Retinal pigment epithelial cell (primary cell): ENCODE results near the gene PRSS57.

Experiments used
- DNase-seq: peaks from one replicate; pipeline ENCODE4 v3.0.0-alpha.2; 2010; ENCODE audit warnings: low read depth
- H3K4me3 ChIP-seq: 2 replicates; pipeline ENCODE4 v1.5.1; 2011; ENCODE audit warnings: mild to moderate bottlenecking, low read length, control low read depth, moderate library complexity
- TF ChIP-seq, protein P1 (sequence below): conservative IDR thresholded peaks from 2 replicates; pipeline ENCODE4 v1.5.1; 2011; ENCODE audit warnings: low read depth, low read length, control low read depth, inconsistent platforms

The PRSS57 gene

DNA sequence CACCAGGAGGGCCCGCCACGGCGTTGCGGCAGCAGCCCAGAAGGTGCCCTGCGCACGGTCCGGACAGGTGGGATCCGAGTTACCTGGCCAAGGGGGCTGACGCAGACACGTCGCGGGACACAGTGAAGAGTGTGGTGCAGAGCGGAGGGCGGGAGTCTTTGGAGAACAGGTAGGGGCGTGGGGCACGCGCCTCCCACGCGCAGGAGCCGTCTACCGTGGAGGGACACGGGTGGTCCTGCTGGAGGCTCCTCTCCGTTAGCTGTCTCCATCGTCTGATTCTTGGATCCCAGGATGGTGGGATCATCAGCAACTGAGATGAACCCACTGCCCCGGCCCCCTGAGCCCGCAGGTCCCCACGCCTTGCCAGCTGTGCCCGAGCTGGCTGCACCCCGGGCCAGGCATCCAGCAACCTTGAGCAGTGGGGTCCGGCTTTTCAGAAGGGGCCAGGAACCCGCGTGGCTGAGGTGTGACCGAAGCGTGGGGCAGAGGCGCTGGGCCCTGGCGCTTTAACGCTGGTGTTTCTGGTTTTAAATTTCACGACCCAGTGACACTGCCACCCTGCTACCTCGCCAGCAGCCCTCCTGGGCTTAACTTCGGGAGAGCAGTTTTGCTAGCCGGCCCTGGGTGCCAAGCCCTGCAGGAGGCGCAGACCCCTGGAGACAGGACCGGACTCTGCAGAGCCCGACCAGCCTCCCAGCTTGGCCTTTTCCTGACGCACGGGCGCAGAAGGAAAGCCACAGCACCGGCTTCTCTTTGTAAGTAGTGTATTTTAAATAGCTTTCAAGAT, 48.3 kb downstream of the PRSS57 start:
- no peak overlapping the region for H3K4me3 ChIP-seq
- TF ChIP-seq, protein P1, sequence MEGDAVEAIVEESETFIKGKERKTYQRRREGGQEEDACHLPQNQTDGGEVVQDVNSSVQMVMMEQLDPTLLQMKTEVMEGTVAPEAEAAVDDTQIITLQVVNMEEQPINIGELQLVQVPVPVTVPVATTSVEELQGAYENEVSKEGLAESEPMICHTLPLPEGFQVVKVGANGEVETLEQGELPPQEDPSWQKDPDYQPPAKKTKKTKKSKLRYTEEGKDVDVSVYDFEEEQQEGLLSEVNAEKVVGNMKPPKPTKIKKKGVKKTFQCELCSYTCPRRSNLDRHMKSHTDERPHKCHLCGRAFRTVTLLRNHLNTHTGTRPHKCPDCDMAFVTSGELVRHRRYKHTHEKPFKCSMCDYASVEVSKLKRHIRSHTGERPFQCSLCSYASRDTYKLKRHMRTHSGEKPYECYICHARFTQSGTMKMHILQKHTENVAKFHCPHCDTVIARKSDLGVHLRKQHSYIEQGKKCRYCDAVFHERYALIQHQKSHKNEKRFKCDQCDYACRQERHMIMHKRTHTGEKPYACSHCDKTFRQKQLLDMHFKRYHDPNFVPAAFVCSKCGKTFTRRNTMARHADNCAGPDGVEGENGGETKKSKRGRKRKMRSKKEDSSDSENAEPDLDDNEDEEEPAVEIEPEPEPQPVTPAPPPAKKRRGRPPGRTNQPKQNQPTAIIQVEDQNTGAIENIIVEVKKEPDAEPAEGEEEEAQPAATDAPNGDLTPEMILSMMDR: no peak
- DNase-seq: no peak

DNA sequence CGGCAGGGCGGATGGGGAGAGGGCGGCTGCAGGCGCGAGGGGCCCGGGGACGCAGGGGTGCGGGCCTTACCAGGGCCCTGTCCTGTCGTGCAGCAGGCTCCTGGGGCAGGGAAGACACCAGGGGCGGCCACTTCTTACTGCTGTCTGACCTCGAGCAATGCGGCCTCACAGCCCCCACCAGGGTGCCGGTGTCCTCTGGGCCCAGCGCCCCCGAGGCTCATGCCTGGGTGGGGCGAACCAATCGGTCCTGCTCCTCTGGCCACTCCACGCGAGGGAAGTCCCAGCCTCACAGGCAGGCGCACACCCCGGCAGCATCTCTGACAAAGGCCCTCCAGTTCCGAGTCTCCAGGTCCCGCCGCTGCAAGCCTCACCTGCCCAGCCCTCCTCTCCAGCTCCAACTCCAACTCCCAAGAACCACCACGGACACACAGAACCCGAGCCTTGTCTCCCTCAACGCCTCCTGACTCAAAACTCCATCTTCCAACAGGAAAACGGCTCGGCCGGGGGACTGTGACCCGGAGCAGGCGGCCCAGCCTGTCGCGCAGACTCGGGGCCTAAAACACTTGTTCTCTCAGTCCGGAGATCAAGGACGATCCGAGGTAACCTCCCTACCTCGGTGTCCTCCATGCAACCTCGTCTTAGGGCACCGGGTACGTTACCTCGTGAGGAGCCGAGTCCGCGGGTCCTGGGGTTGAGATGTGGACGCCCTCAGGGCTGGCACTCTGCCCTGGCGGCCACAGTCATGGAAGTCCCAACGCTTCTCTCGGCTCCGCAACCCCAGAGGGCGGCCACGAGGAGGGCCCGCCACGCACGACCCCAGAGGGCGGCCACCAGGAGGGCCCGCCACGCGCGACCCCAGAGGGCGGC, 49.1 kb downstream of the PRSS57 start:
- H3K4me3 ChIP-seq: no peak overlapping the region
- TF ChIP-seq, protein P1: no peak
- no peak for DNase-seq

DNA sequence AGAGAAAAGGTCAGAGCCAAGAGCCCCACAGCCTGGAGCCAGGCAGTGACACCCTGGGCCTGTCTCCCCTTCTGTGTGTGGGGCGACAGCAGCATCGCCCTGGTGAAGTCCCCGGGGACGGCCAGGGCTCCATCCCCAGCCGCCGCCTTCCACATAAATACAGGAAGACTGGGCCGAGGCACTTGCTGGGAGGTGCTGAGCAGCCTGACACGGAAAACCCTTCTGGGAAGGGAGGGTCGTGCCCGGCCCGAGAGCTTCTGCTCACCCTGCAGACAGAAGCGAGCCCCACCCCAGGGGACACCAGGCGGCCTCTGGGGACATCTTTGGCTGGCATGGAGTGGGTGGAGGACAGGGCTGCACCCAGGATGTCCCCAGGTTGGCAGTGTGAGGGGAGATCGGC, 50.5 kb downstream of the PRSS57 start:
- TF ChIP-seq, protein P1: no peak
- no peak overlapping the region for H3K4me3 ChIP-seq
- DNase-seq: no peak

DNA sequence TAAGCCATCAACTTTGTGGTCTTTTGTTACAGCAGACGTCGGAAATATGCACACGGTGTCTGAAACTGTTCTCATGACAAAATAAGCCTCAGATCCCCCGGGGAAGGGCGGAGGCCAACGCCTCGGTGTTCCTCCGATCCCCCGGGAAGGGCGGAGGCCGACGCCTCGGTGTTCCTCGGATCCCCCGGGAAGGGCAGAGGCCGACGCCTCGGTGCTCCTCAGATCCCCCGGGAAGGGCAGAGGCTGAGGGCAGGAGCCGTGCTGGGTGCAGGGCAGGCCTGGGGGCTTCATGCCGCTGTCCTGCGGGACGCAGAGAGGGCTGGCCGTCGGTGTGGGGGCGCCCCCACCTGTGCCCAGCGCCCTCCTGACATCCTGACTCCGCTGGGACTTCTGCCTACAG, 50.9 kb downstream of the PRSS57 start:
- no peak overlapping the region for H3K4me3 ChIP-seq
- no peak for DNase-seq
- TF ChIP-seq, protein P1: no peak

DNA sequence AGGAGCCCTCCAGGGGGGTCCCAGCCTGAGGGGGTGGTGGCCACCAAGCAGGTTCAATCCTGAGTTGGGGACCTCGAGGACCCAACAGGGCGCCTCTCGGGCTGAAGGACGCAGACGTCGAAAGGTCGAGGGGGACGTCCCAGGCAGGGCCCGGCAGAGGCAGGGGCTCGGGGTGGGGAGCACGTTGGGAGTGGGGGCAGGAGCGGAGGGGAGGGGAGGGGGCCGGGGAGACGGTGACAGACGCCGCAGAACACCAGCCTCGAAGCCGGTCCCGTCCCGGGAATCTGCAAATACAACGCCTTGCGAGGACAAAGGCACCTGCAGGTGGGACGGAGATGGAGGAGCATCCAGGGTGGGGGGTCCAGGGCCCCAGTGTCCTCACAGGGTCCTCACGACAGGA, 51.5 kb downstream of the PRSS57 start:
- no peak for DNase-seq
- TF ChIP-seq, protein P1: no peak
- H3K4me3 ChIP-seq: no peak overlapping the region

DNA sequence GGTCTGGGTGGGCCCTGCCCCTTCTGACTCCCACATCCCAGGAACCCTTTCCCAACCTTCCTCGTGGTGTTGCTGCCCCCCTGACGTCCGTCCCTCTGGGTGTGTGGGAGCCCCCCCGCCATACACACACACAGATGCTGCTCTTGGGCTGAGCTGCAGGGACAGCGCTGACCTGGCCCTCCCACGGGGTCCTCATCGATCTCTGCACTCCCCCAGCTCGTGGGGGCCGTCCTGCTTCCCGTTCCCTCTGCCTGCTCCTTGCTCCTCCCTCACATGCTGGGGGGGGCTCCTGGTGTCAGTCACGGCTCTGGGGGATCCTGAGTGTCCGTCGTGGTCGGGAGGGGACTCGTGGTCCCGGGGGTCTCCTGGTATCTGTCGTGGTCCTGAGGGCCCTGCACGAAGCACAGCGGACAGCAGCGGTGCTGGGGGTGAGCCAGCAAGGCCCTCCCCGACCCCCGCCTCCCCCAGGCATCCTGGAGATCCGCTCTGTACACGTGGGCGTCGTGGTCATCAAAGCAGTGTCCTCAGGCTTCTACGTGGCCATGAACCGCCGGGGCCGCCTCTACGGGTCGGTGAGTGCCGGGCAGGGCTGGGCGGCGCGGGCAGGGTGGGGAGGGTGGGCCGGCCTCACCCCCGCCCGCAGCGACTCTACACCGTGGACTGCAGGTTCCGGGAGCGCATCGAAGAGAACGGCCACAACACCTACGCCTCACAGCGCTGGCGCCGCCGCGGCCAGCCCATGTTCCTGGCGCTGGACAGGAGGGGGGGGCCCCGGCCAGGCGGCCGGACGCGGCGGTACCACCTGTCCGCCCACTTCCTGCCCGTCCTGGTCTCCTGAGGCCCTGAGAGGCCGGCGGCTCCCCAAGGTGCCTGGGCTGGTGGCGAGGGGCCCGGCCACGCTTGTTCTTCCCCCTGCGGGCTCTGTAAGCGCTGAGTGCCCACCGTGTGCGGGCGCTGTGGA, 52.2 kb downstream of the PRSS57 start:
- no peak for DNase-seq
- TF ChIP-seq, protein P1: no peak
- no peak overlapping the region for H3K4me3 ChIP-seq
